Measurements from ENCODE around the gene MACO1.

Gene MACO1

GRCh38 chr1:25536124-25536523 lies 105.4 kb downstream of the MACO1 start:
- Histone ChIP-seq H3F3A (ENCODE audit: control insufficient read depth, insufficient read depth) (no peaks in the 10 kb centered on the region), H3K9me3 (ENCODE audit: control insufficient read depth, insufficient read depth, low read length) (no peaks in the 10 kb centered on the region), H3K27me3 (ENCODE audit: control insufficient read depth, low read length) (peaks cover 28% of the 10 kb centered on the region), H3K36me3 (ENCODE audit: control insufficient read depth, low read length) (no peaks in the 10 kb centered on the region), H3K4me1 (ENCODE audit: control insufficient read depth, low read length) (no peaks in the 10 kb centered on the region), H4K20me1 (ENCODE audit: control insufficient read depth, insufficient read depth, low read depth, low read length) (no peaks in the 10 kb centered on the region), H3K4me2 (ENCODE audit: low read length) (no peak overlapping the region), H3K4me3 (ENCODE audit: low read length) (no peak overlapping the region), H3K79me2 (ENCODE audit: control insufficient read depth, low read length) (no peaks in the 10 kb centered on the region), H3K9me2 (replicated peaks; ENCODE audit: control insufficient read depth, low read length) (no peaks in the 10 kb centered on the region), H3K27ac (ENCODE audit: low read depth, low read length) (no peak overlapping the region)
- TF ChIP-seq CTCF (IDR thresholded peaks at IDR 0.05; ENCODE audit: low read depth, low read length, poor library complexity, severe bottlenecking) (no peak), EZH2phosphoT487 (IDR thresholded peaks at IDR 0.05; ENCODE audit: borderline replicate concordance, low read length) (no peak)

GRCh38 chr1:25537153-25537831 lies 106.6 kb downstream of the MACO1 start:
- no peak overlapping the region for H3K4me3 ChIP-seq (ENCODE audit: low read length)
- no peaks in the 10 kb centered on the region for H3K9me3 ChIP-seq (ENCODE audit: control insufficient read depth, insufficient read depth, low read length)
- no peaks in the 10 kb centered on the region for H3K4me1 ChIP-seq (ENCODE audit: control insufficient read depth, low read length)
- H3K27ac ChIP-seq (ENCODE audit: low read depth, low read length), result no peak overlapping the region
- TF ChIP-seq CTCF (IDR thresholded peaks at IDR 0.05; ENCODE audit: low read depth, low read length, poor library complexity, severe bottlenecking) (no peak), EZH2phosphoT487 (IDR thresholded peaks at IDR 0.05; ENCODE audit: borderline replicate concordance, low read length) (no peak)
- no peaks in the 10 kb centered on the region for H3F3A ChIP-seq (ENCODE audit: control insufficient read depth, insufficient read depth)
- H3K9me2 ChIP-seq (replicated peaks; ENCODE audit: control insufficient read depth, low read length), result no peaks in the 10 kb centered on the region
- H3K27me3 ChIP-seq (ENCODE audit: control insufficient read depth, low read length), result peaks cover 38% of the 10 kb centered on the region
- no peaks in the 10 kb centered on the region for H3K79me2 ChIP-seq (ENCODE audit: control insufficient read depth, low read length)
- H3K36me3 ChIP-seq (ENCODE audit: control insufficient read depth, low read length), result no peaks in the 10 kb centered on the region
- H4K20me1 ChIP-seq (ENCODE audit: control insufficient read depth, insufficient read depth, low read depth, low read length), result no peaks in the 10 kb centered on the region
- H3K4me2 ChIP-seq (ENCODE audit: low read length), result no peak overlapping the region

GRCh38 chr1:25538191-25538767 lies 107.6 kb downstream of the MACO1 start:
- Histone ChIP-seq H3K27me3 (ENCODE audit: control insufficient read depth, low read length) (peaks cover 45% of the 10 kb centered on the region), H3K4me3 (ENCODE audit: low read length) (no peak overlapping the region), H3K9me3 (ENCODE audit: control insufficient read depth, insufficient read depth, low read length) (no peaks in the 10 kb centered on the region), H4K20me1 (ENCODE audit: control insufficient read depth, insufficient read depth, low read depth, low read length) (no peaks in the 10 kb centered on the region), H3K4me2 (ENCODE audit: low read length) (no peak overlapping the region), H3F3A (ENCODE audit: control insufficient read depth, insufficient read depth) (no peaks in the 10 kb centered on the region), H3K79me2 (ENCODE audit: control insufficient read depth, low read length) (no peaks in the 10 kb centered on the region), H3K4me1 (ENCODE audit: control insufficient read depth, low read length) (peaks cover 3% of the 10 kb centered on the region), H3K9me2 (replicated peaks; ENCODE audit: control insufficient read depth, low read length) (no peaks in the 10 kb centered on the region), H3K27ac (ENCODE audit: low read depth, low read length) (no peak overlapping the region), H3K36me3 (ENCODE audit: control insufficient read depth, low read length) (no peaks in the 10 kb centered on the region)
- TF ChIP-seq CTCF (IDR thresholded peaks at IDR 0.05; ENCODE audit: low read depth, low read length, poor library complexity, severe bottlenecking) (no peak), EZH2phosphoT487 (IDR thresholded peaks at IDR 0.05; ENCODE audit: borderline replicate concordance, low read length) (no peak)

Data from DOHH2 (cell line).